Right atrium auricular region (tissue), 2 donors: Measurements from ENCODE around the gene RABGGTA. TPM values are rescaled to one million over a fixed set of nuclear protein-coding genes. Genes with fewer than 3 reads are reported as not detected.
"Not testable (repeated sequence)": the region's sequence is repeated elsewhere in the genome, so short reads cannot be mapped to it uniquely, and the experiment has no call there.

ENCODE experiments used
- DNase-seq: peaks from one replicate; pipeline ENCODE4 v3.0.0-alpha.2; 2019; ENCODE audit warnings: low spot score
- H3K27ac ChIP-seq, 2 donors: fragments of 200-600 bp; sonication (generic); 1 replicate in 1 of 2; 2 replicates in 1 of 2; pipeline ENCODE4 v1.5.1; 2016 to 2019
- H3K27me3 ChIP-seq, 2 donors: fragments of 200-600 bp; sonication (generic); one replicate each; pipeline versions ENCODE4 v1.5.1 to v1.6.0; 2017 to 2019
- H3K36me3 ChIP-seq: fragments of 200-600 bp; sonication (generic); one replicate; pipeline ENCODE4 v1.5.1; 2016
- H3K4me1 ChIP-seq, 2 donors: fragments of 200-600 bp; sonication (generic); one replicate each; pipeline versions ENCODE4 v1.5.1 to v1.6.0; 2017 to 2019
- H3K4me3 ChIP-seq, 2 donors: fragments of 200-600 bp; sonication (generic); 1 replicate in 1 of 2; 2 replicates in 1 of 2; pipeline ENCODE4 v1.5.1; 2017 to 2019; ENCODE audit warnings: mild to moderate bottlenecking in 1 of 2, moderate library complexity in 1 of 2
- H3K9me3 ChIP-seq, 2 donors: fragments of 200-600 bp; sonication (generic); one replicate each; pipeline ENCODE4 v1.5.1; 2019
- CTCF ChIP-seq, 2 donors: fragments of 200-600 bp; sonication (generic); IDR thresholded peaks; one replicate each; pipeline ENCODE4 v1.5.1; 2019; ENCODE audit warnings: antibody characterized with exemption in 2 of 2
- total RNA-seq, 2 donors: library from RNA; depleted of rRNA; stranded (reverse); fragments of >200 nt; gene quantifications; one replicate each; pipeline ENCODE4 v1.1.0, GENCODE V29; 2016

The RABGGTA gene
- total RNA-seq, 2 donors from 2014 or later: 21.3 to 22.2 TPM

GRCh38 chr14:24224618-24225071, 46.8 kb downstream of the RABGGTA start:
- no peak overlapping the region for H3K4me3 ChIP-seq
- no peaks in the 10 kb centered on the region for H3K9me3 ChIP-seq
- no peak for TF ChIP-seq CTCF (IDR thresholded peaks at IDR 0.05)
- no peaks in the 10 kb centered on the region for H3K27me3 ChIP-seq
- peak overlapping the region in 1 of 2 donors; percentile 41 for H3K27ac ChIP-seq
- H3K36me3 ChIP-seq: peaks cover 10% of the 10 kb centered on the region
- DNase-seq: no peak
- no peaks in the 10 kb centered on the region for H3K4me1 ChIP-seq

GRCh38 chr14:24222987-24223386, 48.4 kb downstream of the RABGGTA start:
- not testable (repeated sequence) for H3K27ac ChIP-seq, H3K4me3 ChIP-seq

GRCh38 chr14:24219521-24219920, 51.9 kb downstream of the RABGGTA start:
- H3K9me3 ChIP-seq: no peaks in the 10 kb centered on the region
- peaks cover 0 to 14% of the 10 kb centered on the region in 2 donors for H3K4me1 ChIP-seq
- H3K36me3 ChIP-seq: peaks cover 7% of the 10 kb centered on the region
- H3K4me3 ChIP-seq: no peak overlapping the region
- H3K27me3 ChIP-seq: no peaks in the 10 kb centered on the region
- no peak overlapping the region for H3K27ac ChIP-seq
- TF ChIP-seq CTCF (IDR thresholded peaks at IDR 0.05): no peak
- DNase-seq: no peak

More at GRCh38 chr14:24222987-24223386, 48.4 kb downstream of the RABGGTA start:
- not testable (repeated sequence) for H3K27me3 ChIP-seq, H3K36me3 ChIP-seq, DNase-seq, H3K4me1 ChIP-seq, H3K9me3 ChIP-seq

GRCh38 chr14:24219080-24219479, 52.3 kb downstream of the RABGGTA start:
- Histone ChIP-seq H3K9me3 (no peaks in the 10 kb centered on the region), H3K27me3 (no peaks in the 10 kb centered on the region), H3K27ac (no peak overlapping the region), H3K36me3 (peaks cover 7% of the 10 kb centered on the region), H3K4me3 (no peak overlapping the region), H3K4me1 (peaks cover 0 to 18% of the 10 kb centered on the region in 2 donors)
- no peak for TF ChIP-seq CTCF (IDR thresholded peaks at IDR 0.05)
- no peak for DNase-seq

- not testable (repeated sequence) for H3K27me3 ChIP-seq, H3K27ac ChIP-seq, H3K9me3 ChIP-seq, H3K36me3 ChIP-seq, DNase-seq, H3K4me3 ChIP-seq
- H3K4me1 ChIP-seq: peaks cover 0 to 28% of the 10 kb centered on the region in 2 donors
Observed at GRCh38 chr14:24216876-24217275, 54.5 kb downstream of the RABGGTA start.

GRCh38 chr14:24216345-24216699, 55.1 kb downstream of the RABGGTA start:
- Histone ChIP-seq H3K4me3 (peak overlapping the region in 1 of 2 donors; percentile 72), H3K27me3 (no peaks in the 10 kb centered on the region), H3K27ac (peak overlapping the region; percentile 89 to 90), H3K36me3 (peaks cover 7% of the 10 kb centered on the region), H3K4me1 (peaks cover 0 to 34% of the 10 kb centered on the region in 2 donors), H3K9me3 (no peaks in the 10 kb centered on the region)
- no peak for TF ChIP-seq CTCF (IDR thresholded peaks at IDR 0.05)
- no peak for DNase-seq

Other genes starting within 250 kb of the RABGGTA start
- not detected for gene CARMIL3, start 219.6 kb downstream of the RABGGTA start, total RNA-seq
- under 1 TPM in 1 of 2 donors, not detected in 1; 0.24 TPM for gene CPNE6, start 200.0 kb downstream of the RABGGTA start, total RNA-seq
- gene PCK2, start 177.3 kb downstream of the RABGGTA start, total RNA-seq: 10 to 100 TPM in 1 of 2 donors, 1 to 10 TPM in 1; 1.8 to 10.7 TPM
- 10 to 100 TPM; 54.1 to 69.8 TPM for gene DCAF11, start 156.8 kb downstream of the RABGGTA start, total RNA-seq
- gene NRL, start 156.6 kb downstream of the RABGGTA start, total RNA-seq: 1 to 10 TPM; 2.5 to 5.0 TPM
- 100 to 1,000 TPM in 1 of 2 donors, 10 to 100 TPM in 1; 74.3 to 180 TPM for gene FITM1, start 140.9 kb downstream of the RABGGTA start, total RNA-seq
- 100 to 1,000 TPM in 1 of 2 donors, 10 to 100 TPM in 1; 72.9 to 112 TPM for gene PSME1, start 135.4 kb downstream of the RABGGTA start, total RNA-seq
- gene EMC9, start 130.0 kb downstream of the RABGGTA start, total RNA-seq: 10 to 100 TPM in 1 of 2 donors, 1 to 10 TPM in 1; 9.9 to 16.8 TPM
- gene PSME2, start 125.0 kb downstream of the RABGGTA start, total RNA-seq: 10 to 100 TPM; 23.1 to 40.6 TPM
- gene RNF31, start 124.1 kb downstream of the RABGGTA start, total RNA-seq: 10 to 100 TPM; 24.1 to 47.5 TPM
- gene IRF9, start 110.3 kb downstream of the RABGGTA start, total RNA-seq: 10 to 100 TPM; 29.2 to 33.1 TPM
- gene REC8, start 99.5 kb downstream of the RABGGTA start, total RNA-seq: 1 to 10 TPM; 3.8 to 5.6 TPM
- gene IPO4, start 82.8 kb downstream of the RABGGTA start, total RNA-seq: 10 to 100 TPM; 12.1 to 15.7 TPM
- 10 to 100 TPM; 23.5 to 42.7 TPM for gene TM9SF1, start 76.2 kb downstream of the RABGGTA start, total RNA-seq
- gene TSSK4, start 65.9 kb downstream of the RABGGTA start, total RNA-seq: not detected
- 10 to 100 TPM; 31.6 to 63.0 TPM for gene CHMP4A, start 58.1 kb downstream of the RABGGTA start, total RNA-seq
- gene MDP1, start 55.5 kb downstream of the RABGGTA start, total RNA-seq: 10 to 100 TPM; 15.5 to 19.7 TPM
- 100 to 1,000 TPM; 184 to 206 TPM for gene NEDD8, start 39.2 kb downstream of the RABGGTA start, total RNA-seq
- gene GMPR2, start 38.7 kb downstream of the RABGGTA start, total RNA-seq: 10 to 100 TPM; 28.1 to 31.7 TPM
- gene TINF2, start 29.0 kb downstream of the RABGGTA start, total RNA-seq: 10 to 100 TPM; 28.2 to 36.3 TPM
- 10 to 100 TPM; 11.9 to 36.9 TPM for gene TGM1, start 8.4 kb downstream of the RABGGTA start, total RNA-seq
- gene DHRS1, start 28.2 kb upstream of the RABGGTA start, total RNA-seq: 10 to 100 TPM; 10.1 to 13.7 TPM
- gene NOP9, start 28.3 kb upstream of the RABGGTA start, total RNA-seq: 10 to 100 TPM; 13.9 to 15.5 TPM
- 1 to 10 TPM; 2.0 to 6.6 TPM for gene CIDEB, start 36.4 kb upstream of the RABGGTA start, total RNA-seq
- gene LTB4R2, start 38.5 kb upstream of the RABGGTA start, total RNA-seq: 1 to 10 TPM in 1 of 2 donors, under 1 TPM in 1; 0.98 to 1.4 TPM
- 1 to 10 TPM; 1.9 to 3.0 TPM for gene LTB4R, start 39.9 kb upstream of the RABGGTA start, total RNA-seq
- 10 to 100 TPM; 17.1 to 25.5 TPM for gene ADCY4, start 63.5 kb upstream of the RABGGTA start, total RNA-seq
- 1 to 10 TPM; 1.9 to 3.8 TPM for gene RIPK3, start 68.4 kb upstream of the RABGGTA start, total RNA-seq
- 10 to 100 TPM; 12.5 to 13.4 TPM for gene NFATC4, start 96.6 kb upstream of the RABGGTA start, total RNA-seq
- gene NYNRIN, start 127.4 kb upstream of the RABGGTA start, total RNA-seq: 10 to 100 TPM in 1 of 2 donors, 1 to 10 TPM in 1; 6.0 to 10.1 TPM
- gene CBLN3, start 158.1 kb upstream of the RABGGTA start, total RNA-seq: 1 to 10 TPM in 1 of 2 donors, under 1 TPM in 1; 0.48 to 1.4 TPM
- 10 to 100 TPM; 16.3 to 23.0 TPM for gene KHNYN, start 158.4 kb upstream of the RABGGTA start, total RNA-seq
- 10 to 100 TPM; 49.2 to 55.1 TPM for gene SDR39U1, start 171.2 kb upstream of the RABGGTA start, total RNA-seq
- not detected for gene CMA1, start 236.7 kb upstream of the RABGGTA start, total RNA-seq